B cell (primary cell): ENCODE results near the gene PRSS38. TPM values are rescaled to one million over a fixed set of nuclear protein-coding genes. Genes with fewer than 3 reads are reported as not detected.

ENCODE experiments used
- ATAC-seq: fragments of 200-7000 bp; cut with Tn5 transposase; one replicate; pipeline ENCODE4 v1.10.0; 2021; ENCODE audit warnings: low read depth, mild to moderate bottlenecking, moderate number of reproducible peaks, moderate library complexity
- CTCF ChIA-PET: fragments of 350-600 bp; sonication (Branson Sonifier 250); formaldehyde crosslinking; loops from one replicate; lab custom pipeline; 2021; ENCODE audit warnings: antibody characterized with exemption, inconsistent platforms; lab: Charles Lee
- POLR2A ChIA-PET: fragments of 350-600 bp; sonication (Branson Sonifier 250); formaldehyde crosslinking; loops from one replicate; lab custom pipeline; 2021; ENCODE audit warnings: antibody characterized with exemption; lab: Charles Lee
- DNase-seq: peaks from one replicate; pipeline ENCODE4 v3.0.0; 2013
- H2AFZ ChIP-seq: 2 replicates; pipeline ENCODE4 v1.6.1; 2012; ENCODE audit warnings: mild to moderate bottlenecking, low read depth, low read length; ENCODE audit not compliant: insufficient read depth, poor library complexity, severe bottlenecking
- H3K27ac ChIP-seq, 2 donors: 1 replicate in 1 of 2; 2 replicates in 1 of 2; pipeline ENCODE4 v1.5.1; 2012 to 2013; ENCODE audit warnings: low read length in 2 of 2, mild to moderate bottlenecking in 2 of 2, moderate library complexity in 1 of 2
- H3K27me3 ChIP-seq, 4 experiments: fragments of 200-600 bp in 1 of 4; sonication (generic) in 1 of 4; replicated peaks in 1 of 4; 1 replicate in 2 of 4; 2 replicates in 2 of 4; pipeline versions ENCODE4 v1.6.1 to v1.7.0; 2013 to 2016; ENCODE audit warnings: low read length in 3 of 4, mild to moderate bottlenecking in 2 of 4, mixed read lengths in 1 of 4, moderate library complexity in 1 of 4; ENCODE audit not compliant: insufficient read depth in 4 of 4, control insufficient read depth in 3 of 4; ENCODE audit errors: control extremely low read depth in 1 of 4
- H3K36me3 ChIP-seq, 2 experiments: replicated peaks in 1 of 2; 1 replicate in 1 of 2; 2 replicates in 1 of 2; pipeline versions ENCODE4 v1.6.1 to v1.7.1; 2013; ENCODE audit warnings: low read length in 1 of 2; ENCODE audit not compliant: insufficient read depth in 2 of 2, control insufficient read depth in 1 of 2; ENCODE audit errors: control extremely low read depth in 1 of 2, extremely low read depth in 1 of 2
- H3K4me1 ChIP-seq, 2 donors: fragments of 200-600 bp in 1 of 2; sonication (generic) in 1 of 2; 1 replicate in 1 of 2; 2 replicates in 1 of 2; pipeline versions ENCODE4 v1.5.1 to v1.6.1; 2013 to 2017; ENCODE audit warnings: low read length in 2 of 2; ENCODE audit not compliant: control insufficient read depth in 2 of 2, insufficient read depth in 2 of 2
- H3K4me2 ChIP-seq: replicated peaks from 2 replicates; pipeline ENCODE3; 2012; ENCODE audit warnings: mild to moderate bottlenecking, low read depth, low read length; ENCODE audit not compliant: poor library complexity, severe bottlenecking
- H3K4me3 ChIP-seq, 5 experiments: fragments of 200-600 bp in 1 of 5; sonication (generic) in 1 of 5; 1 replicate in 3 of 5; 2 replicates in 2 of 5; pipeline versions ENCODE4 v1.5.1 to v1.7.0; 2011 to 2016; ENCODE audit warnings: low read length in 4 of 5, mild to moderate bottlenecking in 4 of 5, low read depth in 2 of 5, control low read depth in 1 of 5, moderate library complexity in 1 of 5; ENCODE audit not compliant: insufficient read depth in 1 of 5; ENCODE audit errors: control extremely low read depth in 1 of 5, extremely low read depth in 1 of 5
- H3K79me2 ChIP-seq: fragments of 200-600 bp; sonication (generic); one replicate; pipeline ENCODE4 v1.6.0; 2016; ENCODE audit warnings: low read length; ENCODE audit not compliant: control insufficient read depth, insufficient read depth
- H3K9ac ChIP-seq: fragments of 200-600 bp; sonication (generic); 2 replicates; pipeline ENCODE4 v1.6.1; 2017; ENCODE audit warnings: mild to moderate bottlenecking, low read length, moderate library complexity
- H3K9me3 ChIP-seq, 3 donors: one replicate each; pipeline versions ENCODE4 v1.6.1 to v1.7.1; 2013; ENCODE audit warnings: low read length in 2 of 3; ENCODE audit not compliant: control insufficient read depth in 2 of 3, insufficient read depth in 1 of 3; ENCODE audit errors: control extremely low read depth in 1 of 3
- H4K20me1 ChIP-seq: 2 replicates; pipeline ENCODE4 v1.6.0; 2012; ENCODE audit warnings: mild to moderate bottlenecking, low read length; ENCODE audit not compliant: insufficient read depth, control insufficient read depth, poor library complexity, severe bottlenecking
- H3K27ac Mint-ChIP-seq: one replicate; pipeline ENCODE4 v1.8.0; 2021; ENCODE audit warnings: mixed read lengths
- H3K27me3 Mint-ChIP-seq: one replicate; pipeline ENCODE4 v1.8.0; 2021; ENCODE audit warnings: mixed read lengths
- H3K4me1 Mint-ChIP-seq: one replicate; pipeline ENCODE4 v1.8.0; 2021; ENCODE audit warnings: mixed read lengths
- H3K4me3 Mint-ChIP-seq: one replicate; pipeline ENCODE4 v1.8.0; 2021; ENCODE audit warnings: mixed read lengths
- H3K9me3 Mint-ChIP-seq: one replicate; pipeline ENCODE4 v1.8.0; 2022; ENCODE audit warnings: mixed read lengths; ENCODE audit not compliant: insufficient read depth
- EZH2 ChIP-seq: IDR thresholded peaks from 2 replicates; pipeline ENCODE4 v1.6.1; 2012; ENCODE audit warnings: borderline replicate concordance, low read depth, mild to moderate bottlenecking, moderate library complexity, low read length; ENCODE audit not compliant: insufficient read depth, poor library complexity, severe bottlenecking
- WGBS: methylation state at CpG from one replicate; pipeline ENCODE4 v1.1.5; 2013; ENCODE audit warnings: missing lambda C conversion rate; ENCODE audit not compliant: insufficient coverage; 5-methylcytosine and 5-hydroxymethylcytosine counted together
- intact Hi-C: fragments of 100-400 bp; cut with micrococcal nuclease; formaldehyde crosslinking; loops from one replicate; pipeline ENCODE4 v1.10.0; 2022
- polyA plus RNA-seq: library from polyadenylated mRNA; depleted of rRNA; stranded (reverse); fragments of >200 nt; gene quantifications from 2 replicates; pipeline ENCODE4 v1.2.3, GENCODE V29; 2012
- total RNA-seq, 2 donors: library from RNA; stranded (reverse); fragments of 120-200 nt in 1 of 2; gene quantifications; 1 replicate in 1 of 2; 2 replicates in 1 of 2; pipeline versions ENCODE4 v1.2.3 to v1.2.4, GENCODE V29; 2013 to 2022
- TF ChIP-seq, protein P1 (sequence below): fragments of 200-600 bp; IDR thresholded peaks from one replicate; pipeline ENCODE4 v1.8.0; 2022; ENCODE audit warnings: antibody characterized with exemption, mild to moderate bottlenecking

Gene PRSS38
- total and polyA plus RNA-seq, 2 donors (not counting 1 experiment from before 2014, with no cell fraction given), result not detected

DNA sequence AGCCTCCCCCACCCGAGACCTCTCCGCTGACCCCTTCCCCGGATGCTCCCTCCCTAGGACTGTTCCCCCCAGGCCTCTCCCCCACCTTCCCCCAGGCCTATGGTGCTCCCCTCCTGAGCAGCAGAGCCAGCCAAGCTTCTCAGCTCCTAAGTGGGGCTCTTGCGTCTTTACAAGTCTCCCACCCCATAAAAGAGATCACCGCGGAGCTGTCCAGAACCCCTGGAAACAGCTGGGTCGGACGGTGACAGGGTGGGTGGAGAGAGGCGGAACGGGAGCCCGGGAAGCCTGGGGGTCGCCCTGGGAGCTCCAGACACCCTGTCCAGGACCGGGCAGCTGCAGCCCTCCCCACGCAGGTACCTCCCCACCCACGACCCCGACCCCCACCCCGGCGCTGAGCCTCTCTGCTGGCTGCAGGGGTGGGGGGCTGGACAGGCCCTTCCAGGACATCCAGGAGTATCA, 71.1 kb downstream of the PRSS38 start:
- H3K4me2 ChIP-seq, result peak overlapping the region; percentile 89
- H4K20me1 ChIP-seq, result no peaks in the 10 kb centered on the region
- H3K27me3 Mint-ChIP-seq, result no peaks in the 10 kb centered on the region
- H3K9me3 ChIP-seq, result peaks cover 0 to 3% (median 0%) of the 10 kb centered on the region in 3 donors
- H3K79me2 ChIP-seq, result no peaks in the 10 kb centered on the region
- H2AFZ ChIP-seq, result peak overlapping the region; percentile 90
- H3K27me3 ChIP-seq, result no peaks in the 10 kb centered on the region
- H3K4me1 Mint-ChIP-seq, result peaks cover 10% of the 10 kb centered on the region
- no peaks in the 10 kb centered on the region for H3K9me3 Mint-ChIP-seq
- H3K27ac Mint-ChIP-seq, result no peak overlapping the region
- ATAC-seq, result no peak
- ChIA-PET POLR2A (no interaction called here), CTCF (no interaction called here)
- TF ChIP-seq, protein P1, sequence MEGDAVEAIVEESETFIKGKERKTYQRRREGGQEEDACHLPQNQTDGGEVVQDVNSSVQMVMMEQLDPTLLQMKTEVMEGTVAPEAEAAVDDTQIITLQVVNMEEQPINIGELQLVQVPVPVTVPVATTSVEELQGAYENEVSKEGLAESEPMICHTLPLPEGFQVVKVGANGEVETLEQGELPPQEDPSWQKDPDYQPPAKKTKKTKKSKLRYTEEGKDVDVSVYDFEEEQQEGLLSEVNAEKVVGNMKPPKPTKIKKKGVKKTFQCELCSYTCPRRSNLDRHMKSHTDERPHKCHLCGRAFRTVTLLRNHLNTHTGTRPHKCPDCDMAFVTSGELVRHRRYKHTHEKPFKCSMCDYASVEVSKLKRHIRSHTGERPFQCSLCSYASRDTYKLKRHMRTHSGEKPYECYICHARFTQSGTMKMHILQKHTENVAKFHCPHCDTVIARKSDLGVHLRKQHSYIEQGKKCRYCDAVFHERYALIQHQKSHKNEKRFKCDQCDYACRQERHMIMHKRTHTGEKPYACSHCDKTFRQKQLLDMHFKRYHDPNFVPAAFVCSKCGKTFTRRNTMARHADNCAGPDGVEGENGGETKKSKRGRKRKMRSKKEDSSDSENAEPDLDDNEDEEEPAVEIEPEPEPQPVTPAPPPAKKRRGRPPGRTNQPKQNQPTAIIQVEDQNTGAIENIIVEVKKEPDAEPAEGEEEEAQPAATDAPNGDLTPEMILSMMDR, result no peak
- no peak for TF ChIP-seq EZH2
- WGBS, result 33% methylated on average over 15 of the region's 18 CpGs
- H3K4me3 ChIP-seq, result peak overlapping the region in 4 of 5 experiments; percentile 56 to 70 (median 62)
- no peak for DNase-seq
- intact Hi-C loops, result no loop called here
- H3K4me3 Mint-ChIP-seq, result peak overlapping the region; percentile 74
- H3K36me3 ChIP-seq, result no peaks in the 10 kb centered on the region
- peak overlapping the region; percentile 73 for H3K9ac ChIP-seq
- no peak overlapping the region for H3K27ac ChIP-seq
- H3K4me1 ChIP-seq, result peaks cover 11 to 29% of the 10 kb centered on the region in 2 donors

DNA sequence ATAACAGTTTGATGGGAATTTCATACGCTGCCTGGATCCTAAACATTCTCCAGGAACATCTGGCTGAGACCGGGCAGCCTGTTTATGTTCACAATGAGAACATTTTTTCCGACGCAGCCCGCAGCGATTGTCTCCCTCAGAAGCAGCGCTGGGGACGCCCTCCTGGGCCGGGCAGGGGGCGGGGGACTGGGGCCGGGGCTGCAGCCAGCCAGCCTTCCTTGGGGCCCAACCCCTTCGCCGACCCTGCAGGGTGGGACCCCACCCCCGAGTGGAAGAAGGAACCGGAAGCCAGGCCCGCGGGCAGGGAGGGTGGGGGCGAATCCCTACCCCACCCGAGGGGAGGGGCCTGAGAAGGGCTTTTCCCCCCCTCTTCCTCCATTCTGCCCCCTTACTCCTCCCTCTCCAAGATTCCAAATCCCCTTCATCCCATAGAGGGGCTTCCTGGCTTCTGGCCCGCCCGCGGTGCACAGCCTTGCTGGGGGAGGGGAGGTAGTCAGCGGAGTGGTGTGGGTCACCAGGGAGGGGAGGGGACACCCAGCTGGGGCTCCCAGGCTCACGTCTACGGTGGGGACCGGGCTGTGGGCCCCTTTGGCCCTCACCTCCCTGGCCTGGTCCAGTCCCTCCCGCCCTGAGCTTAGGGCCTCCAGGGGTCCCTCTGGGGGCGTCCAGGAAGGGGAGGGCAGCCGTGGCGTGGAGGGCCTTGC, 71.7 kb downstream of the PRSS38 start:
- ChIA-PET CTCF (interaction anchor here (0.6 kb wide), 1 partner anchor 1926 kb away, joined by 3 read pairs; no protein-coding TSS in a partner anchor), POLR2A (no interaction called here)
- H2AFZ ChIP-seq, result peak overlapping the region; percentile 90
- no peak for TF ChIP-seq EZH2
- TF ChIP-seq, protein P1, result no peak
- peaks cover 10% of the 10 kb centered on the region for H3K4me1 Mint-ChIP-seq
- H3K36me3 ChIP-seq, result no peaks in the 10 kb centered on the region
- peak; percentile 18 for DNase-seq
- peak overlapping the region; percentile 9 to 70 (median 57) for H3K4me3 ChIP-seq
- WGBS, result 5% methylated on average over 23 of the region's 30 CpGs
- peaks cover 0 to 3% (median 0%) of the 10 kb centered on the region in 3 donors for H3K9me3 ChIP-seq
- no peaks in the 10 kb centered on the region for H3K27me3 ChIP-seq
- peak overlapping the region; percentile 83 for H3K4me3 Mint-ChIP-seq
- no peaks in the 10 kb centered on the region for H3K27me3 Mint-ChIP-seq
- peak overlapping the region; percentile 55 to 66 for H3K27ac ChIP-seq
- no peak overlapping the region for H3K27ac Mint-ChIP-seq
- H3K4me2 ChIP-seq, result peak overlapping the region; percentile 89
- H3K9me3 Mint-ChIP-seq, result no peaks in the 10 kb centered on the region
- intact Hi-C loops, result no loop called here
- peaks cover 11 to 29% of the 10 kb centered on the region in 2 donors for H3K4me1 ChIP-seq
- peak overlapping the region; percentile 73 for H3K9ac ChIP-seq
- no peaks in the 10 kb centered on the region for H3K79me2 ChIP-seq
- no peaks in the 10 kb centered on the region for H4K20me1 ChIP-seq
- peak; percentile 63 for ATAC-seq
